MCF 10A (cell line): Measurements from ENCODE around the gene VTA1. TPM values are rescaled to one million over a fixed set of nuclear protein-coding genes. Genes with fewer than 3 reads are reported as not detected.
A peak's percentile ranks its signal among the peaks of the same experiment; 100 is the strongest.

Source experiments
- BruUV-seq: library from RNA; stranded (reverse); fragments of 400-500 nt; replicated peaks from 2 replicates; lab custom pipeline; 2021; lab: Mats Ljungman, UMichigan
- CTCF ChIA-PET: fragments of 300-600 bp; sonication (Branson Sonifier 250); formaldehyde crosslinking; extraction: SDS; loops from one replicate; lab custom pipeline; 2021; ENCODE audit warnings: antibody characterized with exemption, inconsistent platforms; lab: Yijun Ruan, JAX
- POLR2A ChIA-PET: fragments of 300-600, 350-650 bp; sonication (Branson Sonifier 250); formaldehyde crosslinking; extraction: SDS; loops from one replicate; lab custom pipeline; 2020; ENCODE audit warnings: antibody characterized with exemption, inconsistent platforms; lab: Yijun Ruan, JAX
- DNase-seq: peaks from one replicate; pipeline ENCODE4 v3.0.0-alpha.2; 2018; ENCODE audit not compliant: unreplicated experiment
- H3K27ac Mint-ChIP-seq: one replicate; pipeline ENCODE4 v1.8.0; 2022; ENCODE audit warnings: mild to moderate bottlenecking, low read depth, mixed read lengths; ENCODE audit not compliant: unreplicated experiment
- H3K27me3 Mint-ChIP-seq: one replicate; pipeline ENCODE4 v1.8.0; 2022; ENCODE audit warnings: mixed read lengths; ENCODE audit not compliant: insufficient read depth, unreplicated experiment
- H3K36me3 Mint-ChIP-seq: one replicate; pipeline ENCODE4 v1.8.0; 2022; ENCODE audit warnings: mild to moderate bottlenecking, moderate library complexity, mixed read lengths; ENCODE audit not compliant: insufficient read depth, unreplicated experiment
- H3K4me1 Mint-ChIP-seq: one replicate; pipeline ENCODE4 v1.8.0; 2022; ENCODE audit warnings: mixed read lengths; ENCODE audit not compliant: insufficient read depth, unreplicated experiment
- H3K4me3 Mint-ChIP-seq: one replicate; pipeline ENCODE4 v1.8.0; 2022; ENCODE audit warnings: mild to moderate bottlenecking, moderate library complexity, mixed read lengths; ENCODE audit not compliant: unreplicated experiment
- H3K9me3 Mint-ChIP-seq: one replicate; pipeline ENCODE4 v1.8.0; 2022; ENCODE audit warnings: mixed read lengths; ENCODE audit not compliant: unreplicated experiment
- intact Hi-C: fragments of 100-400 bp; cut with micrococcal nuclease; formaldehyde crosslinking; loops from 2 replicates; pipeline ENCODE4 v1.14.1; 2022
- total RNA-seq: library from RNA; stranded (reverse); gene quantifications from 2 replicates; pipeline ENCODE4 v1.2.3, GENCODE V29; 2022
- TF ChIP-seq, protein P1 (sequence below): fragments of 200-600 bp; IDR thresholded peaks from one replicate; pipeline ENCODE4 v1.8.0; 2022; ENCODE audit warnings: antibody characterized with exemption, mild to moderate bottlenecking; ENCODE audit not compliant: unreplicated experiment

Gene VTA1
- total RNA-seq, 1 experiment from 2014 or later, result 42.9 TPM

DNA sequence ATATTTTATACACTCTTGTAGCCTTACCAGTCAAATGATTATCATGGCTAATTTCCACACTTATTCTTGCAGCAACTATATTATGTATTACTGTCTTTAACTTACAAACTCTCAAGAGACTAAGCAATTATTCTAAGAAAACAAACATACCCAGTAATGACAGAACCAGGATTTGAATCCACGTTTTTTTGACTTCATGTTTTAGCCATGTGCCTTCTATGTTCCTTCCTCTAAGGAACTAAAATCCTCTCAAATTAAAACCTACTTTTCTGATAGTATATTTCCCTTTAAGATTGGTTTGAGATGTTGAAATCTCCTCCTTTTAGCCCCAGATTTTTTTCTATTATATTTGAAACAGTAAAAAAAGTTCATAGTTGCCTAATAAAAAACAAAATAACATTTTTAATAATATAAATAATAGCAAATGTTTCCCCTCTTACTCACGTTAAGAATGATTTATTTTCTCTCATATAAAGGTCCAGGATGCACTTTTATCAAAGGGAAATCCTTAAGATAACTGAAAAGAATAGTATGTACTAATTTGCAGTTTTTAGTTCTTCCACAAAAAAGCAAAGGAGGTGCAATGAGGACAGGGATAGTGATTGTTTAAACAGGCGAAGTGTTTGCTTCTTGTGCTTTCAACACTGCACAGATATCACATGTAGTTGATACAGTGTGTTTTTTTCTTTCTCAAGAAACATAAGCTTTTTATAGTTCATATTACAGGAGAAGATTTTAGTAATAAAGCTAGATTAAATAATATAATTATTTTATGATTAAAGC is 54.0 kb downstream of the VTA1 start:
- intact Hi-C loops, result no loop called here
- TF ChIP-seq, protein P1, sequence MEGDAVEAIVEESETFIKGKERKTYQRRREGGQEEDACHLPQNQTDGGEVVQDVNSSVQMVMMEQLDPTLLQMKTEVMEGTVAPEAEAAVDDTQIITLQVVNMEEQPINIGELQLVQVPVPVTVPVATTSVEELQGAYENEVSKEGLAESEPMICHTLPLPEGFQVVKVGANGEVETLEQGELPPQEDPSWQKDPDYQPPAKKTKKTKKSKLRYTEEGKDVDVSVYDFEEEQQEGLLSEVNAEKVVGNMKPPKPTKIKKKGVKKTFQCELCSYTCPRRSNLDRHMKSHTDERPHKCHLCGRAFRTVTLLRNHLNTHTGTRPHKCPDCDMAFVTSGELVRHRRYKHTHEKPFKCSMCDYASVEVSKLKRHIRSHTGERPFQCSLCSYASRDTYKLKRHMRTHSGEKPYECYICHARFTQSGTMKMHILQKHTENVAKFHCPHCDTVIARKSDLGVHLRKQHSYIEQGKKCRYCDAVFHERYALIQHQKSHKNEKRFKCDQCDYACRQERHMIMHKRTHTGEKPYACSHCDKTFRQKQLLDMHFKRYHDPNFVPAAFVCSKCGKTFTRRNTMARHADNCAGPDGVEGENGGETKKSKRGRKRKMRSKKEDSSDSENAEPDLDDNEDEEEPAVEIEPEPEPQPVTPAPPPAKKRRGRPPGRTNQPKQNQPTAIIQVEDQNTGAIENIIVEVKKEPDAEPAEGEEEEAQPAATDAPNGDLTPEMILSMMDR, result no peak
- Mint-ChIP-seq H3K9me3 (peaks cover 7% of the 10 kb centered on the region), H3K36me3 (peaks cover 36% of the 10 kb centered on the region), H3K27ac (peak overlapping the region; percentile 69), H3K4me3 (no peak overlapping the region), H3K4me1 (peaks cover 6% of the 10 kb centered on the region), H3K27me3 (no peaks in the 10 kb centered on the region)
- POLR2A ChIA-PET, result no interaction called here
- no peak for DNase-seq
- CTCF ChIA-PET, result no interaction called here
- BruUV-seq, result no TSS peak

DNA sequence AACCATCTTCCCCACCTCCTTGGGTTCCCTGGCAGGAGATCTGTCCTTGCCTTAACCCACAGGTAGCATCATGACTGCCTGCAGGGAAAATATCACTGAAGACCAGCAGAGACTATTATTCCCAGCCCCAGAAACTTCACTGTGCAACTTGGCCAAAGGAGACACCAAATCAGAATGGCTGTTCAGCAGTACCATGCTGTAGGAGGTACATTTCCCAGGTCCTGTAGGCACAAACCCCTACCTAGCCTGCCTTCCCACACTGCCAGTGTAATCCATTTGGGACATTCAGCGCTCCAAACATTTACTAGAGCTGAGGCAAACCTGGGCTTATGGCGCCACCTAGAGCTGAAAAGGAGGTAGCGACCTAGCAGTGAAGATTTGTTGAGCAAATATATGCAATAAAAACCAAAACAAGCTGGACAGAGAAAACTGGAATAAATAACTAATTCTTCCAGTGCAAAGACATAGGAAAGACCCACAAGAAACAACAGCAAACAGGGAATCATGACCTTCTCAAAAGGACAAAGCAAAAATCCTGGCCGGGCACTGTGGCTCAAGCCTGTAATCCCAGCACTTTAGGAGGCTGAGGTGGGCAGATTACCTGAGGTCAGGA is 60.3 kb downstream of the VTA1 start:
- H3K27ac Mint-ChIP-seq, result peak overlapping the region; percentile 31
- BruUV-seq, result no TSS peak
- no peaks in the 10 kb centered on the region for H3K27me3 Mint-ChIP-seq
- H3K9me3 Mint-ChIP-seq, result no peaks in the 10 kb centered on the region
- peaks cover 48% of the 10 kb centered on the region for H3K36me3 Mint-ChIP-seq
- peak; percentile 67 for DNase-seq
- CTCF ChIA-PET, result interaction anchor here (0.5 to 2.1 kb wide), 16 partner anchors 8 to 171 kb away, joined by 3 to 12 read pairs (median 3); no protein-coding TSS in a partner anchor
- TF ChIP-seq, protein P1, result peak; percentile 72
- no peaks in the 10 kb centered on the region for H3K4me1 Mint-ChIP-seq
- intact Hi-C loops, result loop anchor here (2.0 kb wide), 4 partner anchors 51 to 219 kb away; partner anchors contain the start of genes NMBR and VTA1
- POLR2A ChIA-PET, result interaction anchor here (0.7 to 1.0 kb wide), 3 partner anchors 8 to 38 kb away, joined by 3 to 4 read pairs (median 3); no protein-coding TSS in a partner anchor
- no peak overlapping the region for H3K4me3 Mint-ChIP-seq

DNA sequence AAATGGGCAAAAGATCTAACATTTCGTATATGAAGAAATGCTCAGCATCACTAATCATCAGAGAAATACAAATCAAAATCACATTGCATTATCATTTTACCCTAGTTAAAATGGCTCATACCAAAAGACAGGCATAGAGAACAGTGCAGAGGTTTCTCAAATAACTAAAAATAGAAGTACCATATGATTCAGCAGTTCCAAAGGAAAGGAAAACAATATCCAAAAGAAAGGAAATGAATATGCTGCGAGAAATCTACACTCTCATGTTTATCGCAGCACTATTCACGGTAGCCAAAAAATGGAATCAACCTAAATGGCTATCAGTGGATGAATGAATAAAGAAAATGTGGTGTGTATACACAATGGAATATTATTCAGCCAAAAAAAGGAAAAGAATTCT is 63.5 kb downstream of the VTA1 start:
- Mint-ChIP-seq H3K36me3 (peaks cover 44% of the 10 kb centered on the region), H3K4me1 (no peaks in the 10 kb centered on the region), H3K4me3 (no peak overlapping the region), H3K27ac (no peak overlapping the region), H3K27me3 (no peaks in the 10 kb centered on the region), H3K9me3 (no peaks in the 10 kb centered on the region)
- BruUV-seq, result no TSS peak
- TF ChIP-seq, protein P1, result no peak
- intact Hi-C loops, result no loop called here
- no peak for DNase-seq
- POLR2A ChIA-PET, result no interaction called here
- CTCF ChIA-PET, result no interaction called here

DNA sequence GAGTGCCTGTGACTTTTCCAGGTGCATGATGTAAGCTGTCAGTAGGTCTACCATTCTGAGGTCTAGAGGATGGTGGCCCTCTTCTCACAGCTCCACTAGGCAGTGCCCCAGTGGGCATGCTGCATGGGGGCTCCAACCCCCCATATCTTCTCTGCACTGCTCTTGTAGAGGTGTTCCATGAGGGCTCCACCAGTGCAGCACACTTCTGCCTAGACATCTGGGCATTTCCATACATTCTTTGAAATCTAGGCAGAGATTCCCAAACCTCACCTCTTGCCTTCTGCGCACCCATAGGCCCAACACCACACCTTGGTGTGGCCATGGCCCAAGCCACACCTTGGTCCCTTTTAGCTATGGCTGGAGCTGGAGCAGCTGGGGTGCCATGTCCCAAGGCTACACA is 66.3 kb downstream of the VTA1 start:
- Mint-ChIP-seq H3K4me3 (no peak overlapping the region), H3K27ac (no peak overlapping the region), H3K36me3 (peaks cover 32% of the 10 kb centered on the region), H3K4me1 (no peaks in the 10 kb centered on the region), H3K9me3 (no peaks in the 10 kb centered on the region), H3K27me3 (no peaks in the 10 kb centered on the region)
- ChIA-PET CTCF (interaction anchor here (0.7 kb wide), 1 partner anchor 115 kb away, joined by 3 read pairs; no protein-coding TSS in a partner anchor), POLR2A (interaction anchor here (0.6 kb wide), 1 partner anchor 57 kb away, joined by 3 read pairs; no protein-coding TSS in a partner anchor)
- TF ChIP-seq, protein P1, result no peak
- no peak for DNase-seq
- no TSS peak for BruUV-seq
- intact Hi-C loops, result no loop called here
